ENCODE data around the gene CES5A.

CES5A gene

GRCh38 chr16:55809851-55810250 lies 65.3 kb downstream of the CES5A start (continued):
- TF ChIP-seq PRDM10 (tag by site-specific recombination; IDR thresholded peaks at IDR 0.05): no peak
- TF ChIP-seq ZNF747 (tag by site-specific recombination; IDR thresholded peaks at IDR 0.05): no peak
- no peak for TF ChIP-seq ZNF324 (tag by site-specific recombination; IDR thresholded peaks at IDR 0.05)
- no peak for TF ChIP-seq ZNF600 (tag by site-specific recombination; IDR thresholded peaks at IDR 0.05)
- no peak for TF ChIP-seq ZNF169 (tag by site-specific recombination; IDR thresholded peaks at IDR 0.05)
- no peak for TF ChIP-seq YY2 (tag by site-specific recombination; IDR thresholded peaks at IDR 0.05)
- TF ChIP-seq ZNF248 (tag by site-specific recombination; IDR thresholded peaks at IDR 0.05): no peak
- no peak for TF ChIP-seq ZNF623 (tag by site-specific recombination; IDR thresholded peaks at IDR 0.05)
- no peak for TF ChIP-seq ZNF266 (tag by site-specific recombination; IDR thresholded peaks at IDR 0.05; ENCODE audit: low read depth)
- TF ChIP-seq ZNF362 (tag by site-specific recombination; IDR thresholded peaks at IDR 0.05): no peak

GRCh38 chr16:55809386-55809785 lies 65.8 kb downstream of the CES5A start:
- POLR2A ChIA-PET: no interaction called here
- Histone ChIP-seq H3K4me3 (ENCODE audit: low read depth, low read length) (no peak overlapping the region), H3K9me3 (ENCODE audit: control insufficient read depth, insufficient read depth, low read depth, low read length) (no peaks in the 10 kb centered on the region), H3K4me1 (ENCODE audit: control insufficient read depth, insufficient read depth, low read length) (no peaks in the 10 kb centered on the region), H3K27ac (ENCODE audit: extremely low read depth, low read depth, low read length) (no peak overlapping the region), H3K36me3 (ENCODE audit: control insufficient read depth in 2 of 2, insufficient read depth in 1 of 2, low read length in 2 of 2) (no peaks in the 10 kb centered on the region)
- CTCF ChIA-PET: no interaction called here
- no peak for TF ChIP-seq KLF16 (tag by site-specific recombination; IDR thresholded peaks at IDR 0.05)
- TF ChIP-seq ZNF518A (tag by site-specific recombination; conservative IDR thresholded peaks at IDR 0.05; ENCODE audit: low read depth): no peak
- TF ChIP-seq PRDM10 (tag by site-specific recombination; IDR thresholded peaks at IDR 0.05): no peak
- no peak for TF ChIP-seq ZNF311 (tag by site-specific recombination; IDR thresholded peaks at IDR 0.05; ENCODE audit: borderline replicate concordance)
- no peak for TF ChIP-seq PRDM6 (tag by site-specific recombination; IDR thresholded peaks at IDR 0.05)
- TF ChIP-seq ZNF140 (tag by site-specific recombination; IDR thresholded peaks at IDR 0.05): no peak
- TF ChIP-seq ZNF404 (tag by site-specific recombination; IDR thresholded peaks at IDR 0.05): no peak
- TF ChIP-seq SP7 (tag by site-specific recombination; IDR thresholded peaks at IDR 0.05): no peak
- TF ChIP-seq TCF7L2 (IDR thresholded peaks at IDR 0.05; ENCODE audit: borderline replicate concordance, low read depth, low read length): no peak
- TF ChIP-seq ZNF214 (tag by site-specific recombination; IDR thresholded peaks at IDR 0.05; ENCODE audit: borderline replicate concordance): no peak
- no peak for TF ChIP-seq ZNF473 (tag by site-specific recombination; IDR thresholded peaks at IDR 0.05)
- no peak for TF ChIP-seq ZBTB48 (tag by site-specific recombination; IDR thresholded peaks at IDR 0.05)
- TF ChIP-seq ZNF23 (tag by site-specific recombination; IDR thresholded peaks at IDR 0.05; ENCODE audit: borderline replicate concordance): no peak
- no peak for TF ChIP-seq ZNF768 (tag by site-specific recombination; IDR thresholded peaks at IDR 0.05)

All from HEK293 (cell line).